ENCODE measurements around the gene ZC3HAV1L. TPM values are rescaled to one million over a fixed set of nuclear protein-coding genes. Genes with fewer than 3 reads are reported as not detected.

ZC3HAV1L gene
- total and polyA plus RNA-seq, 2 of the 13 experiments (the other 11 are each of a cell fraction or from before 2014, with no cell fraction given), result 8.4 to 11.1 TPM

DNA sequence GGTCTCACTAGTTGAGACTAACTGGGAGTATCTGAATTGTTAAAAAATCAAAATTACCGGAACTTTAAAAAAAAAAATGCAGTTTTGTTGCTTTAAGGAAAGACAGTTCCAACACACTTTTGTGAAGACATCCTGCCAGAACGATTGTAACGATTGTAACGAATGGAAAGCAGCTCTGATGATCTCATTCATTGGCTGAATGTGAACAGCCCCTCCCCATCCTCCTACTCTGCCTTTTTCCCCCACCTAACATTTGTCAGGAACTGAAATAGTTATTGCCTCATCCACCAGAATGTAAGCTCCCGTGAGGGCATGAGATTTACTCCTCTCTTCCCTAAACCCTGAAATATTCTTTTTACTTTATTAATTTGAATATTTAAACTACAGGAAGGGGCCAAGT, 23.1 kb upstream of the ZC3HAV1L start:
- no TSS peak for BruUV-seq (replicated peaks)
- H3K36me3 ChIP-seq (replicated peaks in 1 of 2; ENCODE audit: control insufficient read depth in 1 of 2, insufficient read depth in 2 of 2, low read length in 2 of 2), result peaks cover 22 to 68% of the 10 kb centered on the region in 2 experiments
- in situ Hi-C loops (cut with HindIII; ENCODE audit: extremely low pct_ligation_motif_present, low pct_unique_long_range_greater_than_20kb) (no loop called here), intact Hi-C loops (cut with micrococcal nuclease; ENCODE audit: unreplicated experiment) (no loop called here)
- no peak overlapping the region for H2AFZ ChIP-seq (ENCODE audit: low read length)
- no peak overlapping the region for H3K27ac ChIP-seq (ENCODE audit: extremely low read length, insufficient read depth, low read length)
- 98% methylated on average over 5 of the region's 5 CpGs for whole genome bisulfite sequencing (ENCODE audit: low lambda C conversion rate)
- H3K9me3 ChIP-seq (ENCODE audit: low read length), result no peaks in the 10 kb centered on the region
- H3K4me1 ChIP-seq (ENCODE audit: insufficient read depth, low read length), result no peaks in the 10 kb centered on the region
- DNase-seq (ENCODE audit: low spot score), result no peak
- no peak overlapping the region for H3K4me3 ChIP-seq (replicated peaks in 1 of 3; ENCODE audit: insufficient read depth in 1 of 3, low read depth in 2 of 3, low read length in 3 of 3)
- POLR2A ChIA-PET, result no interaction called here
- H3K4me2 ChIP-seq (ENCODE audit: low read depth, low read length), result no peak overlapping the region
- no peak overlapping the region for H3K9ac ChIP-seq (ENCODE audit: insufficient read depth, low read depth, low read length)
- no peaks in the 10 kb centered on the region for H3K79me2 ChIP-seq (ENCODE audit: insufficient read depth, low read length)
- no peak for TF ChIP-seq ZNF430 (CRISPR knock-in tag; IDR thresholded peaks at IDR 0.05)
- TF ChIP-seq, protein P1, sequence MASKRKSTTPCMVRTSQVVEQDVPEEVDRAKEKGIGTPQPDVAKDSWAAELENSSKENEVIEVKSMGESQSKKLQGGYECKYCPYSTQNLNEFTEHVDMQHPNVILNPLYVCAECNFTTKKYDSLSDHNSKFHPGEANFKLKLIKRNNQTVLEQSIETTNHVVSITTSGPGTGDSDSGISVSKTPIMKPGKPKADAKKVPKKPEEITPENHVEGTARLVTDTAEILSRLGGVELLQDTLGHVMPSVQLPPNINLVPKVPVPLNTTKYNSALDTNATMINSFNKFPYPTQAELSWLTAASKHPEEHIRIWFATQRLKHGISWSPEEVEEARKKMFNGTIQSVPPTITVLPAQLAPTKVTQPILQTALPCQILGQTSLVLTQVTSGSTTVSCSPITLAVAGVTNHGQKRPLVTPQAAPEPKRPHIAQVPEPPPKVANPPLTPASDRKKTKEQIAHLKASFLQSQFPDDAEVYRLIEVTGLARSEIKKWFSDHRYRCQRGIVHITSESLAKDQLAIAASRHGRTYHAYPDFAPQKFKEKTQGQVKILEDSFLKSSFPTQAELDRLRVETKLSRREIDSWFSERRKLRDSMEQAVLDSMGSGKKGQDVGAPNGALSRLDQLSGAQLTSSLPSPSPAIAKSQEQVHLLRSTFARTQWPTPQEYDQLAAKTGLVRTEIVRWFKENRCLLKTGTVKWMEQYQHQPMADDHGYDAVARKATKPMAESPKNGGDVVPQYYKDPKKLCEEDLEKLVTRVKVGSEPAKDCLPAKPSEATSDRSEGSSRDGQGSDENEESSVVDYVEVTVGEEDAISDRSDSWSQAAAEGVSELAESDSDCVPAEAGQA (IDR thresholded peaks at IDR 0.05; ENCODE audit: low read depth), result no peak
- TF ChIP-seq, protein P1 (CRISPR knock-in tag; IDR thresholded peaks at IDR 0.05; ENCODE audit: borderline replicate concordance), result no peak
- TF ChIP-seq, protein P2, sequence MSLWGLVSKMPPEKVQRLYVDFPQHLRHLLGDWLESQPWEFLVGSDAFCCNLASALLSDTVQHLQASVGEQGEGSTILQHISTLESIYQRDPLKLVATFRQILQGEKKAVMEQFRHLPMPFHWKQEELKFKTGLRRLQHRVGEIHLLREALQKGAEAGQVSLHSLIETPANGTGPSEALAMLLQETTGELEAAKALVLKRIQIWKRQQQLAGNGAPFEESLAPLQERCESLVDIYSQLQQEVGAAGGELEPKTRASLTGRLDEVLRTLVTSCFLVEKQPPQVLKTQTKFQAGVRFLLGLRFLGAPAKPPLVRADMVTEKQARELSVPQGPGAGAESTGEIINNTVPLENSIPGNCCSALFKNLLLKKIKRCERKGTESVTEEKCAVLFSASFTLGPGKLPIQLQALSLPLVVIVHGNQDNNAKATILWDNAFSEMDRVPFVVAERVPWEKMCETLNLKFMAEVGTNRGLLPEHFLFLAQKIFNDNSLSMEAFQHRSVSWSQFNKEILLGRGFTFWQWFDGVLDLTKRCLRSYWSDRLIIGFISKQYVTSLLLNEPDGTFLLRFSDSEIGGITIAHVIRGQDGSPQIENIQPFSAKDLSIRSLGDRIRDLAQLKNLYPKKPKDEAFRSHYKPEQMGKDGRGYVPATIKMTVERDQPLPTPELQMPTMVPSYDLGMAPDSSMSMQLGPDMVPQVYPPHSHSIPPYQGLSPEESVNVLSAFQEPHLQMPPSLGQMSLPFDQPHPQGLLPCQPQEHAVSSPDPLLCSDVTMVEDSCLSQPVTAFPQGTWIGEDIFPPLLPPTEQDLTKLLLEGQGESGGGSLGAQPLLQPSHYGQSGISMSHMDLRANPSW (CRISPR knock-in tag; IDR thresholded peaks at IDR 0.05; ENCODE audit: borderline replicate concordance), result no peak
- TF ChIP-seq PAX8 (CRISPR knock-in tag; IDR thresholded peaks at IDR 0.05; ENCODE audit: borderline replicate concordance), result no peak
- TF ChIP-seq HNF4A (CRISPR knock-in tag; IDR thresholded peaks at IDR 0.05), result no peak
- TF ChIP-seq NFATC3 (CRISPR knock-in tag; IDR thresholded peaks at IDR 0.05), result no peak
- TF ChIP-seq SNAPC2 (CRISPR knock-in tag; IDR thresholded peaks at IDR 0.05), result no peak
- TF ChIP-seq, protein P3, sequence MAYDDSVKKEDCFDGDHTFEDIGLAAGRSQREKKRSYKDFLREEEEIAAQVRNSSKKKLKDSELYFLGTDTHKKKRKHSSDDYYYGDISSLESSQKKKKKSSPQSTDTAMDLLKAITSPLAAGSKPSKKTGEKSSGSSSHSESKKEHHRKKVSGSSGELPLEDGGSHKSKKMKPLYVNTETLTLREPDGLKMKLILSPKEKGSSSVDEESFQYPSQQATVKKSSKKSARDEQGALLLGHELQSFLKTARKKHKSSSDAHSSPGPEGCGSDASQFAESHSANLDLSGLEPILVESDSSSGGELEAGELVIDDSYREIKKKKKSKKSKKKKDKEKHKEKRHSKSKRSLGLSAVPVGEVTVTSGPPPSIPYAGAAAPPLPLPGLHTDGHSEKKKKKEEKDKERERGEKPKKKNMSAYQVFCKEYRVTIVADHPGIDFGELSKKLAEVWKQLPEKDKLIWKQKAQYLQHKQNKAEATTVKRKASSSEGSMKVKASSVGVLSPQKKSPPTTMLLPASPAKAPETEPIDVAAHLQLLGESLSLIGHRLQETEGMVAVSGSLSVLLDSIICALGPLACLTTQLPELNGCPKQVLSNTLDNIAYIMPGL (CRISPR knock-in tag; IDR thresholded peaks at IDR 0.05; ENCODE audit: borderline replicate concordance in 1 of 2, low read depth in 1 of 2), result no peak
- TF ChIP-seq KLF9 (CRISPR knock-in tag; IDR thresholded peaks at IDR 0.05; ENCODE audit: low read depth), result no peak
- no peak for TF ChIP-seq SIX1 (CRISPR knock-in tag; IDR thresholded peaks at IDR 0.05; ENCODE audit: borderline replicate concordance)
- CTCF ChIA-PET (ENCODE audit: low intra/inter-chr PET ratio, low total read pairs), result no interaction called here
- no peak for ATAC-seq
- H4K20me1 ChIP-seq (ENCODE audit: insufficient read depth, low read length), result no peaks in the 10 kb centered on the region
- no peaks in the 10 kb centered on the region for H3K27me3 ChIP-seq (ENCODE audit: control insufficient read depth in 1 of 2, insufficient read depth in 2 of 2, low read length in 2 of 2)
- FAIRE-seq, result no peak

Data from HepG2 (cell line).